Measurements from ENCODE around the gene RBP3.

Gene RBP3

GRCh38 chr10:47348138-47348651 is at the start of gene RBP3:
RBP3 (plus strand) TSS chr10:47348363; CDS start chr10:47348485, 122 bp downstream.
- in situ Hi-C loops (cut with MboI; ENCODE audit: low sequenced_read_pairs): no loop called here

- in situ Hi-C loops (cut with MboI; ENCODE audit: low sequenced_read_pairs): no loop called here
These were observed 49.4 kb upstream of the RBP3 start for GRCh38 chr10:47298715-47299114.

GRCh38 chr10:47299611-47300428 is 48.3 kb upstream of the RBP3 start, which contains the start of gene GDF10:
GDF10 (plus strand) TSS chr10:47300197; CDS start chr10:47300652, 455 bp downstream.
- in situ Hi-C loops (cut with MboI; ENCODE audit: low sequenced_read_pairs): no loop called here

- in situ Hi-C loops (cut with MboI; ENCODE audit: low sequenced_read_pairs): no loop called here
These were observed 47.7 kb upstream of the RBP3 start for GRCh38 chr10:47300429-47300931.

GRCh38 chr10:47301833-47302232 is 46.3 kb upstream of the RBP3 start:
- in situ Hi-C loops (cut with MboI; ENCODE audit: low sequenced_read_pairs): no loop called here

GRCh38 chr10:47303105-47303504 is 45.1 kb upstream of the RBP3 start:
- in situ Hi-C loops (cut with MboI; ENCODE audit: low sequenced_read_pairs): no loop called here

- in situ Hi-C loops (cut with MboI; ENCODE audit: low sequenced_read_pairs): no loop called here
These were observed 44.3 kb upstream of the RBP3 start for GRCh38 chr10:47303866-47304265.

GRCh38 chr10:47305566-47305965 is 42.6 kb upstream of the RBP3 start:
- in situ Hi-C loops (cut with MboI; ENCODE audit: low sequenced_read_pairs): no loop called here

GRCh38 chr10:47306387-47307210 is 41.6 kb upstream of the RBP3 start:
- in situ Hi-C loops (cut with MboI; ENCODE audit: low sequenced_read_pairs): no loop called here

- in situ Hi-C loops (cut with MboI; ENCODE audit: low sequenced_read_pairs): no loop called here
These were observed 40.8 kb upstream of the RBP3 start for GRCh38 chr10:47307381-47307780.

- in situ Hi-C loops (cut with MboI; ENCODE audit: low sequenced_read_pairs): no loop called here
These were observed 39.4 kb upstream of the RBP3 start for GRCh38 chr10:47308775-47309174.

- in situ Hi-C loops (cut with MboI; ENCODE audit: low sequenced_read_pairs): no loop called here
These were observed 38.6 kb upstream of the RBP3 start for GRCh38 chr10:47309408-47310089.

- in situ Hi-C loops (cut with MboI; ENCODE audit: low sequenced_read_pairs): no loop called here
These were observed 38.1 kb upstream of the RBP3 start for GRCh38 chr10:47310090-47310505.

- in situ Hi-C loops (cut with MboI; ENCODE audit: low sequenced_read_pairs): no loop called here
These were observed 36.8 kb upstream of the RBP3 start for GRCh38 chr10:47311193-47311931.

GRCh38 chr10:47311932-47312662 is 36.1 kb upstream of the RBP3 start:
- in situ Hi-C loops (cut with MboI; ENCODE audit: low sequenced_read_pairs): no loop called here

GRCh38 chr10:47312663-47312995 is 35.5 kb upstream of the RBP3 start:
- in situ Hi-C loops (cut with MboI; ENCODE audit: low sequenced_read_pairs): no loop called here

- in situ Hi-C loops (cut with MboI; ENCODE audit: low sequenced_read_pairs): no loop called here
These were observed 33.7 kb upstream of the RBP3 start for GRCh38 chr10:47314416-47314970.

- in situ Hi-C loops (cut with MboI; ENCODE audit: low sequenced_read_pairs): no loop called here
These were observed 32.7 kb upstream of the RBP3 start for GRCh38 chr10:47315421-47315820.

- in situ Hi-C loops (cut with MboI; ENCODE audit: low sequenced_read_pairs): no loop called here
These were observed 32.0 kb upstream of the RBP3 start for GRCh38 chr10:47316131-47316530.

All from hTERT RPE-1 (cell line).